Esophagus squamous epithelium (tissue), 5 donors: ENCODE data around the gene CAPS2. TPM values are rescaled to one million over a fixed set of nuclear protein-coding genes. Genes with fewer than 3 reads are reported as not detected.
A peak's percentile ranks its signal among the peaks of the same experiment; 100 is the strongest.

Source experiments
- DNase-seq: peaks from one replicate; lab custom pipeline; 2025; lab: John Stamatoyannopoulos, UW
- H3K27ac ChIP-seq, 4 donors: fragments of 200-600 bp; sonication (generic); one replicate each; pipeline ENCODE4 v1.5.1; 2016 to 2019; ENCODE audit warnings: mild to moderate bottlenecking in 1 of 4
- H3K27me3 ChIP-seq, 4 donors: fragments of 200-600 bp; sonication (generic); 1 replicate in 3 of 4; 2 replicates in 1 of 4; pipeline versions ENCODE4 v1.5.1 to v1.6.0; 2017 to 2021; ENCODE audit warnings: antibody characterized with exemption in 1 of 4
- H3K36me3 ChIP-seq, 3 donors: fragments of 200-600 bp; sonication (generic); one replicate each; pipeline ENCODE4 v1.5.1; 2016 to 2019
- H3K4me1 ChIP-seq, 3 donors: fragments of 200-600 bp; sonication (generic); one replicate each; pipeline ENCODE4 v1.5.1; 2017 to 2019
- H3K4me3 ChIP-seq, 4 donors: fragments of 200-600 bp; sonication (generic); 1 replicate in 3 of 4; 2 replicates in 1 of 4; pipeline ENCODE4 v1.5.1; 2016 to 2019; ENCODE audit warnings: mild to moderate bottlenecking in 2 of 4, moderate library complexity in 1 of 4
- H3K9me3 ChIP-seq, 3 donors: fragments of 200-600 bp; sonication (generic); one replicate each; pipeline ENCODE4 v1.5.1; 2016 to 2019
- POLR2A ChIP-seq, 4 donors: fragments of 450-650 bp; IDR thresholded peaks; one replicate each; pipeline ENCODE4 v1.6.1; 2017; ENCODE audit warnings: antibody characterized with exemption in 4 of 4, mild to moderate bottlenecking in 4 of 4, moderate library complexity in 3 of 4
- WGBS, 2 donors: methylation state at CpG; one replicate each; pipeline ENCODE4 v1.1.5; 2018; 5-methylcytosine and 5-hydroxymethylcytosine counted together
- intact Hi-C: fragments of 100-400 bp; cut with DNase I; formaldehyde crosslinking; loops from one replicate; pipeline ENCODE4 v1.15.0; 2022
- total RNA-seq, 4 donors: library from RNA; depleted of rRNA; stranded (reverse); fragments of >200 nt; gene quantifications; one replicate each; pipeline ENCODE4 v1.1.0, GENCODE V29; 2016
- TF ChIP-seq, protein P1 (sequence below), 6 experiments: fragments of 450-650 bp in 4 of 6; fragments of 200-600 bp in 2 of 6; sonication (generic) in 2 of 6; IDR thresholded peaks; one replicate each; pipeline ENCODE4 v1.5.1; 2016 to 2019; ENCODE audit warnings: antibody characterized with exemption in 6 of 6, mild to moderate bottlenecking in 4 of 6, moderate library complexity in 4 of 6
- donor health status: DM: yes; HTN: yes; CAD: no.

Gene CAPS2
- total RNA-seq, 4 donors from 2014 or later: 2.9 to 9.2 (median 5.8) TPM

DNA sequence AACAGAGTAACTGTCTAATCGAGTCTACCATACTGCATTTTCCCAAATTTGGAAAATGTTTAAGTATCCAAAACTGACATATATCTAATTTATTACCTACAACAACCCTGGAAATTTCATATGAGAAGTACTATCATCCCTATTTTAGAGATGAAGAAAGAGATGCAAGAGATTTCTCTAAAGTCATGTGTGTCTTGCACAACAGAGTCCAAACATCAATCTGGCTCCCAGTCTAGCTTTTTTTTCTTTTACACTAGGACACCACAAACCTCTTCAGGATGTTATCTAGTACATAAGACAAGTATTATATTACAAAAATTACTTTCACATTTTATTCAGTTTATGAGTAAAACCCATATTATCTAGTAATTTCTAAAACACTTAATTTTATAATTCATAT, 39.1 kb downstream of the CAPS2 start:
- no peak for DNase-seq
- intact Hi-C loops: no loop called here
- Histone ChIP-seq H3K36me3 (no peaks in the 10 kb centered on the region), H3K27me3 (no peaks in the 10 kb centered on the region), H3K4me1 (peaks cover 0 to 11% (median 0%) of the 10 kb centered on the region in 3 donors), H3K4me3 (no peak overlapping the region), H3K9me3 (no peaks in the 10 kb centered on the region), H3K27ac (no peak overlapping the region)
- 84 to 85% methylated on average over 1 of the region's 1 CpG for WGBS, 2 donors
- no peak for TF ChIP-seq POLR2A (IDR thresholded peaks at IDR 0.05)
- TF ChIP-seq, protein P1, sequence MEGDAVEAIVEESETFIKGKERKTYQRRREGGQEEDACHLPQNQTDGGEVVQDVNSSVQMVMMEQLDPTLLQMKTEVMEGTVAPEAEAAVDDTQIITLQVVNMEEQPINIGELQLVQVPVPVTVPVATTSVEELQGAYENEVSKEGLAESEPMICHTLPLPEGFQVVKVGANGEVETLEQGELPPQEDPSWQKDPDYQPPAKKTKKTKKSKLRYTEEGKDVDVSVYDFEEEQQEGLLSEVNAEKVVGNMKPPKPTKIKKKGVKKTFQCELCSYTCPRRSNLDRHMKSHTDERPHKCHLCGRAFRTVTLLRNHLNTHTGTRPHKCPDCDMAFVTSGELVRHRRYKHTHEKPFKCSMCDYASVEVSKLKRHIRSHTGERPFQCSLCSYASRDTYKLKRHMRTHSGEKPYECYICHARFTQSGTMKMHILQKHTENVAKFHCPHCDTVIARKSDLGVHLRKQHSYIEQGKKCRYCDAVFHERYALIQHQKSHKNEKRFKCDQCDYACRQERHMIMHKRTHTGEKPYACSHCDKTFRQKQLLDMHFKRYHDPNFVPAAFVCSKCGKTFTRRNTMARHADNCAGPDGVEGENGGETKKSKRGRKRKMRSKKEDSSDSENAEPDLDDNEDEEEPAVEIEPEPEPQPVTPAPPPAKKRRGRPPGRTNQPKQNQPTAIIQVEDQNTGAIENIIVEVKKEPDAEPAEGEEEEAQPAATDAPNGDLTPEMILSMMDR (IDR thresholded peaks at IDR 0.05): no peak

DNA sequence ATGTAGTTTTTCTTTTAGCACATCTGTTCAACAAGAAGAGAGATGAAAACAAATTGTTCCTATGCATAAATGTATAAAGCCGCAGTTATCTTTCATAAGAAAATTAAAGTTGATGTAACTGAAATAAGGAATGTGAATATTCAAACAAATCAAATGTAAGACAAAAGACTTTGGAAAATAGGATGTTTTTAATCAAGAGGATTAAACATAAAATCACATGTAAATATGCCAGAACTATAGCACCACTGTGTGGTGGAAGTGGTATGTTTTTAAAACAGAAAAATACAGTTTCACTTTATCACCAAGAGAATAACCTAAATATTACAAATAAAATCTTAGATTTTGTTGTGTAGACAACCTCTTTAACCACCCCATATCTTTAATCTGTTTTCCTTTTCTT, 40.4 kb downstream of the CAPS2 start:
- no peak overlapping the region for H3K27ac ChIP-seq
- H3K36me3 ChIP-seq: no peaks in the 10 kb centered on the region
- WGBS, 2 donors: 68 to 82% methylated on average over 1 of the region's 1 CpG
- intact Hi-C loops: loop anchor here (10.0 kb wide), 1 partner anchor 485 kb away; no protein-coding TSS in a partner anchor
- H3K4me3 ChIP-seq: no peak overlapping the region
- TF ChIP-seq, protein P1 (IDR thresholded peaks at IDR 0.05): peak in 3 of 6 experiments; percentile 21 to 57 (median 34)
- no peak for TF ChIP-seq POLR2A (IDR thresholded peaks at IDR 0.05)
- no peak for DNase-seq
- H3K4me1 ChIP-seq: peaks cover 0 to 11% (median 0%) of the 10 kb centered on the region in 3 donors
- H3K27me3 ChIP-seq: no peaks in the 10 kb centered on the region
- no peaks in the 10 kb centered on the region for H3K9me3 ChIP-seq

DNA sequence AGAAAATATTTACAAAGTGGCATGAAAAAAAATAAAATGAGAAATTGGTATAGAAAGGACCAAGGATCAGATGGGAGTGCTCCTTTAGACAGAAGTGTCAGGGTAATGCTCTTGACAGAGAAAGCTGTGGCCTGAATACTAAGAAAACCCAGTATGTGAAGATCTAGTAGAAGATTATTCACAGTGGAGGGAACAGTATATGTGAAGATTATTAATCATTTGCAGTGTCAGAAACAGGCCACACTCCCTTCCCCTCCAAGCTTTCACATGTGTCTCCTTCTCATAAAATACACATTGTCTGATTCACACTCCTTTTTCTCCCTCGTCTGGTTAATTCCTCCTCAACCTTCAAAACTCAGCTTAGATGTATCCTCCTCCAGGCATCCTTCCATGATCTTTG, 41.3 kb downstream of the CAPS2 start:
- H3K27ac ChIP-seq: no peak overlapping the region
- peaks cover 0 to 11% (median 0%) of the 10 kb centered on the region in 3 donors for H3K4me1 ChIP-seq
- no peaks in the 10 kb centered on the region for H3K27me3 ChIP-seq
- H3K4me3 ChIP-seq: no peak overlapping the region
- TF ChIP-seq, protein P1 (IDR thresholded peaks at IDR 0.05): no peak
- no peak for TF ChIP-seq POLR2A (IDR thresholded peaks at IDR 0.05)
- WGBS, 2 donors: 50 to 58% methylated on average over 1 of the region's 1 CpG
- H3K36me3 ChIP-seq: no peaks in the 10 kb centered on the region
- intact Hi-C loops: loop anchor here (10.0 kb wide), 1 partner anchor 484 kb away; no protein-coding TSS in a partner anchor
- DNase-seq: no peak
- H3K9me3 ChIP-seq: no peaks in the 10 kb centered on the region

DNA sequence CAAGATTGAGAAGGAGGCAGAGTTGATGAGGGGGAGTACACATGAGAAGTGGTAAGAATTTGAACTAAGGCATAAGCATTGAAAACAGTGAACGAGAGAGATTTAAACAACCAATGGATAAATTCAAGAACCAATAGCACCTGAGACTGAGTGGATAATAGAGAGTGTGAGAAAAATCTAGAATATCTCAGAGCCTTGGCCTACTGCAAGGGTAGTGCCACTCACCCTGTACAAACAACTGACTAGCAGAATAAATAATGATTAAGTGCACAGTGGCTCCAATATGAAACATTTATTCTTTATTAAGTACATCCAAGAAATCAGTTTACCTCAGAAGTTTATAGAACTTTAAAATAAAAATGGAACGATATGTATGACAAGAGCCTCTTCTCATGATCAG, 54.4 kb downstream of the CAPS2 start:
- Histone ChIP-seq H3K27ac (no peak overlapping the region), H3K36me3 (no peaks in the 10 kb centered on the region), H3K4me3 (no peak overlapping the region), H3K27me3 (no peaks in the 10 kb centered on the region), H3K4me1 (peaks cover 0 to 17% (median 0%) of the 10 kb centered on the region in 3 donors), H3K9me3 (no peaks in the 10 kb centered on the region)
- 78 to 87% methylated on average over 2 of the region's 2 CpGs for WGBS, 2 donors
- intact Hi-C loops: no loop called here
- TF ChIP-seq, protein P1 (IDR thresholded peaks at IDR 0.05): no peak
- TF ChIP-seq POLR2A (IDR thresholded peaks at IDR 0.05): no peak
- DNase-seq: no peak

DNA sequence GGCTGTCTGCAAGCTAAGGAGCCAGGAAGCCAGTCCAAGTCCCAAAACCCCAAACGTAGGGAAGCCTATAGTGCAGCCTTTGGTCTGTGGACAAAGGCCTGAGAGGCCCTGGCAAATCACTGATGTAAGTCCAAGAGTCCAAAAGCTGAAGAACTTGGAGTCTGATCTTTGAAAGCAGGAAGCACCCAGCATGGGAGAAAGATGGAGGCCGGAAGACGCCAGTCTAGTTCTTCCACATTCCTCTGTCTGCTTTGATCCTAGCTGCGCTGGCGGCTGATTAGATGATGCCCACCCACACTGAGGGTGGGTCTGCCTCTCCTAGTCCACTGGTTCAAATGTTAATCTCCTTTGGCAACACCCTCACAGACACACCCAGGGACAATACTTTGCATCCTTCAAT, 58.5 kb downstream of the CAPS2 start:
- Histone ChIP-seq H3K36me3 (no peaks in the 10 kb centered on the region), H3K4me3 (no peak overlapping the region), H3K27ac (peak overlapping the region in 3 of 4 donors; percentile 53 to 81 (median 64)), H3K4me1 (peaks cover 0 to 33% (median 0%) of the 10 kb centered on the region in 3 donors), H3K27me3 (no peaks in the 10 kb centered on the region), H3K9me3 (no peaks in the 10 kb centered on the region)
- WGBS, 2 donors: 68 to 73% methylated on average over 5 of the region's 5 CpGs
- intact Hi-C loops: no loop called here
- TF ChIP-seq POLR2A (IDR thresholded peaks at IDR 0.05): no peak
- TF ChIP-seq, protein P1 (IDR thresholded peaks at IDR 0.05): no peak
- DNase-seq: no peak
